Embryonic facial prominence (tissue), 1 donor: ENCODE measurements around the gene TBC1D24.
A peak's percentile ranks its signal among the peaks of the same experiment; 100 is the strongest.
"Not testable (repeated sequence)": the region's sequence is repeated elsewhere in the genome, so short reads cannot be mapped to it uniquely, and the experiment has no call there.

ENCODE experiments used
- DNase-seq: peaks from one replicate; pipeline ENCODE4 v3.0.0-alpha.2; 2016; ENCODE audit errors: extremely low spot score

The TBC1D24 gene

GRCh38 chr16:2474877-2475412, at the start of gene TBC1D24:
TSS of gene TBC1D24 (plus strand) at chr16:2475127. CDS start at chr16:2496149, 21,022 bp downstream.
- DNase-seq, result peak; percentile 49

GRCh38 chr16:2425825-2426430, 49.0 kb upstream of the TBC1D24 start:
- no peak for DNase-seq

GRCh38 chr16:2426941-2427361, 48.0 kb upstream of the TBC1D24 start:
- no peak for DNase-seq

GRCh38 chr16:2427526-2427925, 47.4 kb upstream of the TBC1D24 start:
- no peak for DNase-seq

GRCh38 chr16:2428051-2428783, 46.7 kb upstream of the TBC1D24 start:
- no peak for DNase-seq

- no peak for DNase-seq
These were observed 46.2 kb upstream of the TBC1D24 start for GRCh38 chr16:2428784-2429033.

- peak; percentile 88 for DNase-seq
These were observed 45.7 kb upstream of the TBC1D24 start, which contains the start of gene CCNF for GRCh38 chr16:2429034-2429770. TSS of gene CCNF (plus strand) at chr16:2429447. CDS start at chr16:2429482, 35 bp downstream.

- no peak for DNase-seq
These were observed 44.9 kb upstream of the TBC1D24 start for GRCh38 chr16:2429771-2430663.

GRCh38 chr16:2432286-2432685, 42.6 kb upstream of the TBC1D24 start:
- DNase-seq, result no peak

- DNase-seq, result no peak
These were observed 42.0 kb upstream of the TBC1D24 start for GRCh38 chr16:2432801-2433505.

GRCh38 chr16:2435236-2435635, 39.7 kb upstream of the TBC1D24 start:
- DNase-seq, result not testable (repeated sequence)

- no peak for DNase-seq
These were observed 38.8 kb upstream of the TBC1D24 start for GRCh38 chr16:2436110-2436509.

GRCh38 chr16:2437032-2437790, 37.7 kb upstream of the TBC1D24 start:
- no peak for DNase-seq

GRCh38 chr16:2438121-2438520, 36.8 kb upstream of the TBC1D24 start:
- no peak for DNase-seq

- no peak for DNase-seq
These were observed 35.3 kb upstream of the TBC1D24 start for GRCh38 chr16:2439598-2439997.

- not testable (repeated sequence) for DNase-seq
These were observed 33.7 kb upstream of the TBC1D24 start for GRCh38 chr16:2441143-2441804.

GRCh38 chr16:2443555-2443954, 31.4 kb upstream of the TBC1D24 start:
- no peak for DNase-seq

- no peak for DNase-seq
These were observed 26.9 kb upstream of the TBC1D24 start for GRCh38 chr16:2447920-2448583.

GRCh38 chr16:2449118-2449517, 25.8 kb upstream of the TBC1D24 start:
- no peak for DNase-seq
